GM18508 (cell line): ENCODE measurements around the gene SNAPC2.

ENCODE experiments used
- ATAC-seq: cut with Tn5 transposase; IDR thresholded peaks from one replicate; pipeline ENCODE4 v1.9.1; 2021; ENCODE audit warnings: moderate number of reproducible peaks; ENCODE audit not compliant: insufficient read depth, unreplicated experiment

The SNAPC2 gene

DNA sequence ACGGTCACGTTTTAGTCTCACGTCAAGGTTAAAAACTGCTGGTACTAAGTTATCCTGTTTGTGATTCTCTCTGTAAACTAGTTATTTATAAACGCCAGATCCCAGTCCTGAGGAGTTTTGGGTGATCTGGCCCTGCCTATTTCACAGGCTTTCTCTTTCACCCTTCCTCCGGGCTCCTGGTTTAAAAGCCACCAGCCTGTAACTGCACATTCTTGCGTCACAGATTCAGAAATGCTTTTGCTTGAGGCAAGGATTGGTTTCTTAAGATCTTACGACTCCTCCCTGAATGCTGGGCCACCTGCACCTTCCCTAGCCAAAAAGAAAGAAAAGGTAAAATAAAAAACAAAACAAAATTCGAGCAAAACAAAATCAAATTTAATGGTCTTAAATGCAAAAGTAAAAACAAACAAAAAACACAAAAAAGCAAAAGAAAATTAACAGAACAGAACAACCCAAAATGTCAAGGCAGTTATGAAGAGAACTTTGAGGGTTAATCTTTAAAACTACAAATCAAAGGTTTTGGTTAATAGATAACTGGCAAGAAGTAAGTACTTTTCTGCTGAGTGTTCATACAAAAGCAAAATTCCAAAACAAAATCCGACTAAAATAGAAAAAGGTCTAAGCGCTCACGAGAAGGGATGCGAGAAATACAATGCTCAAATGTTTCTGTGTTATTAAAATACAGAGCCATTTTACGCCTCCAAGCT lies 41.9 kb downstream of the SNAPC2 start:
- no peak for ATAC-seq

DNA sequence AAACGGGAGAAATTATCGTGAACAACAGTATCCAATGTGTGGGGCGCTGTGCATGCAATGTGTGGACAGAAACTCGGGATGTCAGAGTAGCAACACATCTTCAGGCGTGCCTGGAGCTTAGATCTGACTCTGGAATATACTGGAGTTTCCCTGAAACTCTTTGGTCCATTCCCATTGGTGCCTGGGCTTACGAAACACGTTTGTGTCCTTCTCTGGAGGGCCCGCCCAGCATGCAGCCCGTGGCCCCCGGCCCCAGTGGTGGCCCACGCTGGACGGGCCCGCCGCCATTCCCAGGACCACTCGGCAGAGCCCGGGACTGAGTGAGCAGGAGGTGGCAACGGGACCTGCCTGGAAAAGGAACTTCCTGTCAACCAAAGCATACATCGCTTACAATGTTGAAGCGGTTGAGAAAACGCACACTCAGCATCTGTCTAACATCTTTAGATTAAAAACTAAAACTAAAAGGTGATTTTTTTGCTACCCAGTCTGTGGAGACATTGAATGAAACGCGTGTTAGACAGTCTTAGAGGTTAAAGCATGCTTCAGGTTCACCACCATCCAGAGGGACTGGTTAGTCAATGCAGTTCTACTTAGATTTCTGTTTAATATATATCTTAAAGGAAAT lies 42.6 kb downstream of the SNAPC2 start:
- ATAC-seq: no peak

DNA sequence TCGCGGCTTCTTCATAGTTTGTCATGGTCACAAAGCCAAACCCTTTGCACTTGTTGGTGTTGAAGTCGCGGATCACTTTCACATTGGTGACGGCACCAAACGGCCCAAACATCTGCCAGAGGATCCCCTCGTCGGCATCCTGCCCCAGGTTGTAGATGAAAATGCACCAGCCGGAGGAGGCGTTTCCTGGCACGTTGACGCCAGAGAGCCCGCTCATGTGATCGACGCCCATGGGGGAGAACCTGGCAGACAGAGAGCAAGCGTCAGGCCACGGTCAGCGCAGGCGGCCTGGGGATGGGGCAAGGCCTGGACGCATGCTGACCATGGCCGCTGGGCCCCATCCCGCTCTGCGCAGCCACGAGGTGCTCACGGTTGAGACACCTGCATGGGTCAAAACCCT lies 43.4 kb downstream of the SNAPC2 start:
- no peak for ATAC-seq

DNA sequence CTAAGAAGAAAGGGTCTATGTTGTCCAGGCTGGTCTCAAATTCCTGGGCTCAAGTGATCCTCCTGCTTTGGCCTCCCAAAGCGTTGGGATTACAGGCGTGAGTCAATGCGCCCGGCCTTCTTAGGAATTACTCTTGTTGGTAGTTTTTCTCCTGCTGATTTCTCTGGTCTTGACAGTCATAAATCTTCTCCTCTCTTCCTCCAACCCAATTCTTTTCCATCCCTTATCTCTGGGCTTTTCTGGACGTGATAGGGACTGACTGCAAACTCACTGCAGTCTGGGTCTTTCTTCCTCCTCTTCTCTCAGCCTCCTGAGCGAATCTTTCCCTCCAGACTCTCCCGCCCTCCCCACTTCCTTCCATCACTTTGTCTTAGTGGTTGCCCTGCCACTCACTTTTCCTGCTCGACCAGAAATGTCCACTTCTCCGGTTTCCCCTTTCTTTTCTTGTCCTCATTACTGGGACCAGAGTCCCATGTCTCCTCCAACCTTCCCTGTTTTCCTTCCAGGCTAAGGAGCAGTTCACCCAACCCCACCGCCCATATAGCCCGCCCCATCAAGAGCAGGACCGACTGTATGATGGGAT lies 45.2 kb downstream of the SNAPC2 start:
- no peak for ATAC-seq

DNA sequence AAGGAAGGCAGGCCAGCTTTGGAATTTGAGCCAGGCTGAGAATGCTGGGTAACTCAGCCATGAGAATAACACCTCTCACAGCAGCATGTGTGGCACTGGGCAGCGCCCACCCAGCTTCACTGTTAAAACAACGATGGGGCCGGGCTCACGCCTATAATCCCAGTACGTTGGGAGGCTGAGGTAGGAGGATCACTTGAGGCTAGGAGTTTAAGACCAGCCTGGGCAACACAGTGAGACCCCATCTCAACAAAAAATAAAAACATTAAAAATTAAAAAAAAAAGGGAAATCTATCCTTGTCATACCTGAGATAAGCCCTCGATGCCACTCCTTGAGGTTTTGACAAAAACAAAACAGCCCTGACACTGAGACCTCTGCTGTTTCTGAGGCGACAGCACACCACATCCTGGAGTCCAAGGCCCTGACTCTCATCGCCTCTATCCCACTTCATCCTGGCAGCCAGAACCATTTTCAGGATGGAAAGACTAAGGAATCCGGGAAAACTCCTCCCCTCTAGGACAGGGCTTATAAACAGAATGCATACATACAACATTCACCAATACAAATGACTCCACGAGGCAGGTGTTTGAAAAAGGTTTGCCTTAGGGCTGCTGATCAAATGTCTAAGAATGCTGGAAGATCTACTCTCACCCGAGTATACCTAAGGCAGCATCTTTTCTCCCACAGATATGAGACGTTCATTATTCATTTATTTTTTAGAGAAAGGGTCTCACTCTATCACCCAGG lies 46.0 kb downstream of the SNAPC2 start:
- ATAC-seq: no peak

DNA sequence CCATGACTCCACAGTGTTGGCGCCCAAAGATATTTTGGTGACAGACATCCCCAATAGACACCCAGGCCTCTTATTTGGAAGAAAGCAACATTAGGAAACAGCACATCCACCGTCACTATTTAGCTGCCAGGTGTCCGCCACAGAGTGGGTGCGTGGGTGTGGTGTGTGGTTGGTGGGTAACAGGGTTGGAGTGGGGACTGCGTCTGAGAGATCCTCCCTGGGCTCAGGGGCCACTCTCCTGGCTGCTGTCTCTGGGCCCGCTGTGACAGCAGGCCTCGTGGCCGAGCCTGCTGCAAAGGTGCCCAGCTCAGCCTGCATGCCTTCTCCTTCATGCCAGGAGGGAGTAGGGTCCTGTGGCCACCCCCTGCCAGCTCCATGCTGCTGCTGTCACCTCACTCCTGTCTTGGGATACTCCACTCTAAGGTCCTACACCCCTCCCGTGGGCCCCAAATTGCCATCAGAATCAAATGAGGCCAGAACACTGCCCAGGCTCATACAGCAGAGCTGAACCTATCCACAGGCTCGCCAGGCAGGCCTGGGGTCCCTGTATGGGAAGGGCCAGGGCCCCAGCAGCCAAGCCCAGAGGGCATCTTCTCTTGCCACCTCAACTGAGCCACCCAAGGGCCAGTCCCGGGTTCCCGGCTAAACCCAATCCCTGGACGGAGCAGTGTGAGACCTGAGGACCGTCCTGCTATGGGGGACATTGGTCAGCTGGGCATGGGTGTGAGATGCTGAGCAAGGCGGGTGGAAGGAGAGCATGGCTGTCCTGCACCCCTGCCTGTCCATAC lies 48.1 kb downstream of the SNAPC2 start:
- no peak for ATAC-seq

DNA sequence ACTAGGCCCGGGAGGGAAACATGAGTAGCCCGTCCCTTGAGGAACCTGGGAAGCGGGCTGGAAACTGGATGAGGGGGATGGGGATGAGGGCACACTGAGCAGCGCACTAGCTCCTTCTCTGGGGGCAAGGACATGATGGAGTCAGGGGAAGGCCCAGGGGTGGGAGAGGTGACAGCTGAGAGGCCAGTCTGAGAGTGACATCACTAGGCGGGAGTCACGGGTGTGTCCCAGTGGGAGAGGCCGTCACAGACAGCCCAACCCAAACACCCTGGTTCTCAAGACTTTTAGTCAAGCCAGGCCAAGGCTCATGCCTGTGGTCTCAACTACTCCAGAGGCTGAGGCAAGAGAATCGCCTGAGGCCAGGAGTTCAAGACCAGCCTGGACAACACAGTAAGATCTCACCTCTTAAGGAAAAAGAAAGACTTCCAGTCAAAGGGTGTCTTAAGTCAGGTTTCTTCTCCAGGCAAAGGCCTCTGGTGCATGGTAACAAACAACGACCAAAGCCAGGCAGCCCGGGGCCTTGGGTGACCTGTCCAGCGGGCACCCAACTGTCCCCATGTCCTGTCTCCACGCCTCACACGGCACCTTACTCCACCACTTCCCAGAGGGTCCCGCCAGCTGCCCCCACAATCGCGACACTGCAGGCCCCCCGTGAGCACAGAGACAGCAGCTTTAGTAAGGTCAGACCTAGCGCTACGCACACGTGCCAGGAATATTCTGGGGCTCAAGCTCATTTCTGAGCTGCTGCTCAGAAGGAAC lies 48.8 kb downstream of the SNAPC2 start:
- no peak for ATAC-seq

DNA sequence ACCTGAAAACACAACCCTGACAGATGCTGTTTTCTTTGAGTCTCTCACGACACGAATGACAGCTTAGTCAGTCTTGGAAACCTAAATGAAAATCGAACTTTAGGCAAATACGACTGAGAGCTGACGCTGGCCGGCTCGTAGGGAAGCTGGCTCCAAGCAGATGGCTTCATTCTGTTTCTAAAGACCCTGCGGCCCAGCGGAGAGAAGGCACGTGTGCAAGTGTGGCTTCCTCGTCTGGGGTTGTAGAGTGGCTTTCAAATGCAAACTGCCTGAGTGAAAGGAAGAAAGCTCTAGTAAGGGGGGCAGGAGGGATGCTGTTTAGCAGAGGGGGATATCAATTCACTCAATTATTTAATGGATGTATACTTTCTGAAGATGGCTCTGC lies 49.4 kb downstream of the SNAPC2 start:
- no peak for ATAC-seq

DNA sequence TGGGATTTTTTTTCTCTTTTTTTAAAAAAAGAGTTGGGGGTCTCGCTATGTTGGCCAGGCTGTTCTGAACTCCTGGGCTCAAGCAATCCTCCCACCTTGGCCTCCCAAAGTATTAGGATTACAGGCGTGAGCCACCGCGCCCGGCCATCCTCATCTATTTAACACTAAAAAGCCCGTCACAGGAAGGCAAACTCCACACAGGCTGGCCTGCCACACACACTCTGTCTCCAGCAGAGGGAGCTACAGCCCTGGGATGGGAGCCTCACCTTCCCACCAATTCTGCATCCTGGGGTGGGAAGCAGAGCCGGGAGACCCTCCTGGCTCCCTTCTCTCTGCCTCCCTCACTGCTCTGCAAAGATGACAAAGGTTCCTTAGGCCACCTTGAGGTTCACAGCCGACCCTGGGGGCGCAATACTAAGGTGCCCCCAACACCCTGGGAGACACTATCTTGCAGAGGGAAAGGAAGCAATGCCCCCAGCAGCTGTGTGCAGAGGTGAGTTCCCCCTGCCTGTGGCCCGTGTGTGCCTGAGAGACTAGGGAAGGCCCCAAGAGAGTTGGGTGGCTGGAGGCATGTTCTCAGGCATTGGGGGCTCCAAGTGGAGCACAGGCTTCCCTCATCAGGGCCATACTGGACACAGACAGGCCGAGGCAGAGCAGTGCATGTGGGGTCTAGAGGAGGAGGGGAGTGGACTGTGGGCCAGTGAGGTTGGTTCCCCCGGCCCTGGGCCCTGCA lies 50.7 kb downstream of the SNAPC2 start:
- ATAC-seq: no peak

DNA sequence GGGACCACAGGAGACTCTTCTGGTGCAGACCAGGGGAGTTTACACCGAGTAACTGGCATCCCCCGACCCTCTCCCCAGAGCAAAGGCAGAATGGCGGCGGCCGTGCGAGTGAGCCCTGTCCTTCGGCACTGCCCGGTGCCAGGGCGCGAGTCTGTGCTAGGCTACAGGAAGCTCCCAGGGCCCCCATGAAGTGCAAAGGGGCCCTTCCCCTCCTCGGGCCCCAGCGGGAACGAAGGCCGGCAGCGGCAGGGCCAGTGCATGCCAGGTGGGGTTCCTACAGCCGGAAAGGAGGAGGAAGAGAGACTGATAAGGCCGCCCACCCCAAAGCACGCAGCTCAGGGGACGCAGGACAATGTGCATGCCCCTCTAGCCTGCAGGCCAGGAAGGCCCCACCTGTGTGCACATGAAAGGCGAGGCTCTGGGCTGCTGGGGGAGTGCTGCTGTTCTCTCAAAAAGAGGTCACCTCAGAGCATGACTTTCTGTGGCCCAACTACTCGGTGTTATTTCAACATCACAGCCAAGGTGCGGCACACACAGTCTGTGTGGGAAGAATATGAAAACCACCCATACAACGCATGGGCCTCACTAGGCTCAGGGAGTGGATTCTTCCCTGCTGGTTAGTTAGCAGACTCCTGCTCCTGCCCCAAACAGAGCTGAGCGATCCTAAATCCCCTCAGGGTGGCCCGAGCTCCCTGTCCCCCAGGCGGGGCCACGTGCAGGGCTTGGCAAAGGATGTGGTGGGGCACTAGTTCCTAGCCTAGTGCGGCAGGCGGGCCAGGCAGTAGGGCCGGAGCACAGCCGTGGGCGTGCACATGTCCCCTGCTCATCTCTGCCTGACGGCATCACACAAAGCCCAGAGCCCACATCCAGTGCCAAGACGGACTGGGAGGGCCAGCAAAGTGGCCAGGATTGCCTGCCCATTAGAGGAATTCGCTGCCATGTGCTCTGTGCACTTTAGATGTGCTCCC lies 51.7 kb downstream of the SNAPC2 start:
- no peak for ATAC-seq
